Activated T-cell treated with anti-CD3 and anti-CD28 coated beads, Interleukin-2, amount 50 U/mL, for 4 hours (primary cell): Measurements from ENCODE around the gene TBL1Y. TPM values are rescaled to one million over a fixed set of nuclear protein-coding genes. Genes with fewer than 3 reads are reported as not detected.

ENCODE experiments used
- ATAC-seq, 2 donors: fragments of 200-7000 bp; cut with Tn5 transposase; one replicate each; pipeline ENCODE4 v1.10.0; 2021
- DNase-seq: peaks from one replicate; pipeline ENCODE4 v3.0.0-alpha.2; 2020
- H3K27me3 Mint-ChIP-seq: one replicate; pipeline ENCODE4 v1.8.0; 2021; ENCODE audit warnings: low read depth, mixed read lengths
- H3K36me3 Mint-ChIP-seq: one replicate; pipeline ENCODE4 v1.8.0; 2022; ENCODE audit warnings: mixed read lengths; ENCODE audit not compliant: insufficient read depth
- H3K4me1 Mint-ChIP-seq: one replicate; pipeline ENCODE4 v1.8.0; 2021; ENCODE audit warnings: low read depth, mixed read lengths
- H3K4me3 Mint-ChIP-seq: one replicate; pipeline ENCODE4 v1.8.0; 2021; ENCODE audit warnings: mild to moderate bottlenecking, moderate library complexity, mixed read lengths
- H3K9me3 Mint-ChIP-seq: one replicate; pipeline ENCODE4 v1.8.0; 2021; ENCODE audit warnings: mixed read lengths
- total RNA-seq, 3 donors: library from RNA; stranded (reverse); gene quantifications; one replicate each; pipeline ENCODE4 v1.2.1, GENCODE V29; 2021

The TBL1Y gene
- total RNA-seq, 3 donors from 2014 or later: not detected

- DNase-seq (no peak), ATAC-seq (no peak)
- no peaks in the 10 kb centered on the region for H3K4me1 Mint-ChIP-seq
- H3K4me3 Mint-ChIP-seq: no peak overlapping the region
- no peaks in the 10 kb centered on the region for H3K27me3 Mint-ChIP-seq
- H3K36me3 Mint-ChIP-seq: no peaks in the 10 kb centered on the region
- H3K9me3 Mint-ChIP-seq: no peaks in the 10 kb centered on the region
Observed at GRCh38 chrY:6935497-6935896, 25.0 kb downstream of the TBL1Y start.

GRCh38 chrY:6947695-6948094, 37.2 kb downstream of the TBL1Y start:
- no peak for ATAC-seq
- no peaks in the 10 kb centered on the region for H3K9me3 Mint-ChIP-seq
- no peaks in the 10 kb centered on the region for H3K27me3 Mint-ChIP-seq
- no peaks in the 10 kb centered on the region for H3K4me1 Mint-ChIP-seq
- no peak overlapping the region for H3K4me3 Mint-ChIP-seq
- no peak for DNase-seq
- no peaks in the 10 kb centered on the region for H3K36me3 Mint-ChIP-seq

- Mint-ChIP-seq H3K27me3 (no peaks in the 10 kb centered on the region), H3K4me1 (no peaks in the 10 kb centered on the region), H3K4me3 (no peak overlapping the region), H3K9me3 (no peaks in the 10 kb centered on the region), H3K36me3 (no peaks in the 10 kb centered on the region)
- ATAC-seq (no peak), DNase-seq (no peak)
Observed at GRCh38 chrY:6948378-6948777, 37.9 kb downstream of the TBL1Y start.

- Mint-ChIP-seq H3K9me3 (no peaks in the 10 kb centered on the region), H3K27me3 (no peaks in the 10 kb centered on the region), H3K4me3 (no peak overlapping the region), H3K36me3 (no peaks in the 10 kb centered on the region), H3K4me1 (no peaks in the 10 kb centered on the region)
- no peak for ATAC-seq
- no peak for DNase-seq
Observed at GRCh38 chrY:6949947-6950346, 39.5 kb downstream of the TBL1Y start.

GRCh38 chrY:6964732-6965131, 54.2 kb downstream of the TBL1Y start:
- H3K36me3 Mint-ChIP-seq: no peaks in the 10 kb centered on the region
- ATAC-seq (no peak), DNase-seq (no peak)
- H3K4me1 Mint-ChIP-seq: peaks cover 3% of the 10 kb centered on the region
- no peaks in the 10 kb centered on the region for H3K27me3 Mint-ChIP-seq
- H3K4me3 Mint-ChIP-seq: no peak overlapping the region
- no peaks in the 10 kb centered on the region for H3K9me3 Mint-ChIP-seq

- DNase-seq (no peak), ATAC-seq (no peak)
- Mint-ChIP-seq H3K36me3 (no peaks in the 10 kb centered on the region), H3K4me1 (peaks cover 3% of the 10 kb centered on the region), H3K27me3 (no peaks in the 10 kb centered on the region), H3K9me3 (no peaks in the 10 kb centered on the region), H3K4me3 (no peak overlapping the region)
Observed at GRCh38 chrY:6966521-6966920, 56.0 kb downstream of the TBL1Y start.

- ATAC-seq (no peak), DNase-seq (no peak)
- H3K9me3 Mint-ChIP-seq: no peaks in the 10 kb centered on the region
Observed at GRCh38 chrY:6967736-6968135, 57.2 kb downstream of the TBL1Y start.

GRCh38 chrY:6968191-6968590, 57.7 kb downstream of the TBL1Y start:
- no peaks in the 10 kb centered on the region for H3K36me3 Mint-ChIP-seq
- ATAC-seq (no peak), DNase-seq (no peak)
- H3K9me3 Mint-ChIP-seq: no peaks in the 10 kb centered on the region
- no peaks in the 10 kb centered on the region for H3K27me3 Mint-ChIP-seq
- no peak overlapping the region for H3K4me3 Mint-ChIP-seq
- H3K4me1 Mint-ChIP-seq: peaks cover 3% of the 10 kb centered on the region

More at GRCh38 chrY:6967736-6968135, 57.2 kb downstream of the TBL1Y start:
- Mint-ChIP-seq H3K4me1 (peaks cover 3% of the 10 kb centered on the region), H3K36me3 (no peaks in the 10 kb centered on the region), H3K27me3 (no peaks in the 10 kb centered on the region), H3K4me3 (no peak overlapping the region)

- Mint-ChIP-seq H3K9me3 (no peaks in the 10 kb centered on the region), H3K27me3 (no peaks in the 10 kb centered on the region), H3K36me3 (no peaks in the 10 kb centered on the region), H3K4me1 (peaks cover 2% of the 10 kb centered on the region), H3K4me3 (no peak overlapping the region)
- DNase-seq (no peak), ATAC-seq (no peak)
Observed at GRCh38 chrY:6972271-6972887, 61.9 kb downstream of the TBL1Y start.

GRCh38 chrY:6974971-6975370, 64.5 kb downstream of the TBL1Y start:
- no peak overlapping the region for H3K4me3 Mint-ChIP-seq
- DNase-seq (no peak), ATAC-seq (no peak)
- H3K27me3 Mint-ChIP-seq: no peaks in the 10 kb centered on the region
- H3K36me3 Mint-ChIP-seq: no peaks in the 10 kb centered on the region
- peaks cover 2% of the 10 kb centered on the region for H3K4me1 Mint-ChIP-seq
- H3K9me3 Mint-ChIP-seq: no peaks in the 10 kb centered on the region

- ATAC-seq: no peak
Observed at GRCh38 chrY:6977783-6978182, 67.3 kb downstream of the TBL1Y start.

GRCh38 chrY:6983221-6983620, 72.7 kb downstream of the TBL1Y start:
- DNase-seq (no peak), ATAC-seq (no peak)
- Mint-ChIP-seq H3K9me3 (peaks cover 7% of the 10 kb centered on the region), H3K4me1 (no peaks in the 10 kb centered on the region), H3K27me3 (no peaks in the 10 kb centered on the region), H3K4me3 (no peak overlapping the region), H3K36me3 (no peaks in the 10 kb centered on the region)

More at GRCh38 chrY:6977783-6978182, 67.3 kb downstream of the TBL1Y start:
- no peaks in the 10 kb centered on the region for H3K36me3 Mint-ChIP-seq
- no peaks in the 10 kb centered on the region for H3K27me3 Mint-ChIP-seq
- H3K4me1 Mint-ChIP-seq: peaks cover 2% of the 10 kb centered on the region
- no peak overlapping the region for H3K4me3 Mint-ChIP-seq
- no peak for DNase-seq
- H3K9me3 Mint-ChIP-seq: peaks cover 7% of the 10 kb centered on the region

- Mint-ChIP-seq H3K4me1 (no peaks in the 10 kb centered on the region), H3K36me3 (no peaks in the 10 kb centered on the region), H3K27me3 (no peaks in the 10 kb centered on the region), H3K9me3 (no peaks in the 10 kb centered on the region), H3K4me3 (no peak overlapping the region)
- no peak for DNase-seq
- ATAC-seq: no peak
Observed at GRCh38 chrY:6987811-6988210, 77.3 kb downstream of the TBL1Y start.

GRCh38 chrY:6989886-6990620, 79.6 kb downstream of the TBL1Y start:
- Mint-ChIP-seq H3K4me3 (no peak overlapping the region), H3K9me3 (no peaks in the 10 kb centered on the region)

GRCh38 chrY:6992041-6992440, 81.5 kb downstream of the TBL1Y start:
- no peak for DNase-seq
- Mint-ChIP-seq H3K9me3 (no peaks in the 10 kb centered on the region), H3K4me3 (no peak overlapping the region), H3K36me3 (no peaks in the 10 kb centered on the region), H3K4me1 (no peaks in the 10 kb centered on the region), H3K27me3 (no peaks in the 10 kb centered on the region)
- ATAC-seq: no peak

More at GRCh38 chrY:6989886-6990620, 79.6 kb downstream of the TBL1Y start:
- DNase-seq: no peak
- ATAC-seq: no peak
- Mint-ChIP-seq H3K27me3 (no peaks in the 10 kb centered on the region), H3K36me3 (no peaks in the 10 kb centered on the region), H3K4me1 (no peaks in the 10 kb centered on the region)
